ENCODE measurements around the gene STIP1.

Gene STIP1

GRCh38 chr11:64218628-64219353 lies 32.8 kb downstream of the STIP1 start:
- DNase-seq (ENCODE audit: low read depth), result no peak
- no peak for TF ChIP-seq CTCF (IDR thresholded peaks at IDR 0.05; ENCODE audit: insufficient read depth, low read depth, low read length, missing control alignments)
- no peak overlapping the region for H3K4me3 ChIP-seq (ENCODE audit: low read length)

DNA sequence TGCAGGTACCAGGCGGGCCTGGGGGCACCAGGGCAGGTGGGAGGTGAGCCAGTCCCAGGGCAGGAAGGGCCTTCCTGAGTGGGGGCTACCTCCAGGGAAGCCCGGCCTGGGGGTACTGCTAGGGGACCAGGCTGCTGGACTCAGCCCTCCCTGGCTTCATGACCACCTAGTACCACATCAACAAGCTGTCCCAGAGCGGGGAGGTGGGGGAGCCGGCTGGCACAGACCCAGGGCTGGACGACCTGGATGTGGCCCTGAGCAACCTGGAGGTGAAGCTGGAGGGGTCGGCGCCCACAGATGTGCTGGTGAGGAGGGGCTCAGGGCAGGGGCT lies 33.3 kb downstream of the STIP1 start:
- no peak overlapping the region for H3K4me3 ChIP-seq (ENCODE audit: low read length)
- no peak for DNase-seq (ENCODE audit: low read depth)
- no peak for TF ChIP-seq CTCF (IDR thresholded peaks at IDR 0.05; ENCODE audit: insufficient read depth, low read depth, low read length, missing control alignments)

DNA sequence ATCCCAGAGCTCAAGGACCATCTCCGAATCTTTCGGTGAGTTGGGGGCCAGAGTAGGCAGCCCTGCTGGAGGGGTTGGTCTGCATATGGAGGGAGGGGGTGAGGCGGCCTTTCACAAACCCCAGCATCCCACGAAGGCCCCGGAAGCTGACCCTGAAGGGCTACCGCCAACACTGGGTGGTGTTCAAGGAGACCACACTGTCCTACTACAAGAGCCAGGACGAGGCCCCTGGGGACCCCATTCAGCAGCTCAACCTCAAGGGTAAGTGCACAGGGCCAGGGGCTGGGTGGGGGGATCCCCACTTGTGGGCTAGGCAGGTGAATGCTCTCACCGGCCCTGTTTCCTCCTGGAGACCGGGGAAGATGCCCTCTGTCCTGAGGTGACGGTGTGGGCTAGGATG lies 33.8 kb downstream of the STIP1 start:
- no peak for DNase-seq (ENCODE audit: low read depth)
- no peak overlapping the region for H3K4me3 ChIP-seq (ENCODE audit: low read length)
- TF ChIP-seq CTCF (IDR thresholded peaks at IDR 0.05; ENCODE audit: insufficient read depth, low read depth, low read length, missing control alignments), result no peak

- no peak overlapping the region for H3K4me3 ChIP-seq (ENCODE audit: low read length)
- TF ChIP-seq CTCF (IDR thresholded peaks at IDR 0.05; ENCODE audit: insufficient read depth, low read depth, low read length, missing control alignments), result no peak
- DNase-seq (ENCODE audit: low read depth), result no peak
These were observed 34.3 kb downstream of the STIP1 start for GRCh38 chr11:64220271-64220670.

DNA sequence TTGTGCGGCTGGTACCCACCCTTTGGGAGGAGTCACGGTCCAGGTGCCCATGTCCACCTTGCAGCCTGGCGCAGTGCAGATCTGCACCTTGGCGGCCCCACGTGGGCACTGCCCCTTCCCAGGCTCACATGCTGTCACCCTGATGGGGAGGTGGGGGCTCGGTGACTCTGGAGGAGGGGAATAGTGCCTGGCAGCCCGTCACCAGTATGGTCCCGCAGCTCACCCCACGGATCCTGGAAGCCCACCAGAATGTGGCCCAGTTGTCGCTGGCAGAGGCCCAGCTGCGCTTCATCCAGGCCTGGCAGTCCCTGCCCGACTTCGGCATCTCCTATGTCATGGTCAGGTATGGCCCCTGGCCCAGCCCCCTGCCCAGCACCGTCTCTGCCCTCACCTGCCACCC lies 34.8 kb downstream of the STIP1 start:
- no peak for DNase-seq (ENCODE audit: low read depth)
- no peak for TF ChIP-seq CTCF (IDR thresholded peaks at IDR 0.05; ENCODE audit: insufficient read depth, low read depth, low read length, missing control alignments)
- H3K4me3 ChIP-seq (ENCODE audit: low read length), result no peak overlapping the region

DNA sequence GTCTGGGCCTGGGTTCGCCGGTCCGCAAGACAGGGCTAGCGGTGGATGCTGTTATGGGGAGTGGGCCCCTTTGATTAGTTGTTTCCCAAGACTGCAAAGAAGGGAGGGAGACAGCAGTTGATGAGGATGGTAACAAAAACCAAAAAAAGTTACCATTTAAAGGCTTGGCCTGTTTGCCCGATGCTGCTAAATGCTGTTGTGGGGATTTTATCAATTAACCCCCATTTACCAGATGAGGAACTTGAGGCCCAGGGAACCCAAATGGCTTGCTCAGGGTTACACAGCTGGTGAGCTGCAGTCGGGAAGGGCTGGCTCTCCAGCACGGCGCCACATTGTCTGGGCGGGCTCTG lies 36.7 kb downstream of the STIP1 start:
- no peak for TF ChIP-seq CTCF (IDR thresholded peaks at IDR 0.05; ENCODE audit: insufficient read depth, low read depth, low read length, missing control alignments)
- no peak for DNase-seq (ENCODE audit: low read depth)
- no peak overlapping the region for H3K4me3 ChIP-seq (ENCODE audit: low read length)

DNA sequence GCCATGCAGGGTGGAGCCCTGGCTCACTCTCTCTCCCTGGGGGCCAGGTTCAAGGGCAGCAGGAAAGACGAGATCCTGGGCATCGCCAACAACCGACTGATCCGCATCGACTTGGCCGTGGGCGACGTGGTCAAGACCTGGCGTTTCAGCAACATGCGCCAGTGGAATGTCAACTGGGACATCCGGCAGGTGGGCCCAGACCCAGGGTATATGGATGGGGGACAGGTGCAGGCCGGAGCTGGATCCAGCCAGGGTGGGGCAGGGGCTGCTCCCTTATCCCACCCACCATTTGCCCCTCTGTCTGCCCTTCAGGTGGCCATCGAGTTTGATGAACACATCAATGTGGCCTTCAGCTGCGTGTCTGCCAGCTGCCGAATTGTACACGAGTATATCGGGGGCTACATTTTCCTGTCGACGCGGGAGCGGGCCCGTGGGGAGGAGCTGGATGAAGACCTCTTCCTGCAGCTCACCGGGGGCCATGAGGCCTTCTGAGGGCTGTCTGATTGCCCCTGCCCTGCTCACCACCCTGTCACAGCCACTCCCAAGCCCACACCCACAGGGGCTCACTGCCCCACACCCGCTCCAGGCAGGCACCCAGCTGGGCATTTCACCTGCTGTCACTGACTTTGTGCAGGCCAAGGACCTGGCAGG lies 37.2 kb downstream of the STIP1 start:
- DNase-seq (ENCODE audit: low read depth), result no peak
- TF ChIP-seq CTCF (IDR thresholded peaks at IDR 0.05; ENCODE audit: insufficient read depth, low read depth, low read length, missing control alignments), result no peak
- H3K4me3 ChIP-seq (ENCODE audit: low read length), result no peak overlapping the region
